Endodermal cell (in vitro differentiated cells): ENCODE data around the gene MSH3. TPM values are rescaled to one million over a fixed set of nuclear protein-coding genes. Genes with fewer than 3 reads are reported as not detected.

ENCODE experiments used
- DNase-seq: peaks from one replicate; pipeline ENCODE4 v3.0.0-alpha.2; 2017
- H3K27ac ChIP-seq: 2 replicates; pipeline ENCODE4 v1.5.1; 2013; ENCODE audit warnings: mild to moderate bottlenecking, low read depth, low read length, moderate library complexity
- H3K27me3 ChIP-seq: 2 replicates; pipeline ENCODE4 v1.6.1; 2013; ENCODE audit warnings: mild to moderate bottlenecking, low read length, moderate library complexity; ENCODE audit not compliant: insufficient read depth, control insufficient read depth, poor library complexity, severe bottlenecking
- H3K36me3 ChIP-seq: 2 replicates; pipeline ENCODE4 v1.7.0; 2013; ENCODE audit warnings: mild to moderate bottlenecking, low read length, moderate library complexity; ENCODE audit not compliant: control insufficient read depth, insufficient read depth
- H3K4me1 ChIP-seq: one replicate; pipeline ENCODE4 v1.7.0; 2013; ENCODE audit warnings: low read length; ENCODE audit not compliant: control insufficient read depth, insufficient read depth
- H3K4me3 ChIP-seq: 2 replicates; pipeline ENCODE4 v1.5.1; 2013; ENCODE audit warnings: mild to moderate bottlenecking, low read length, moderate library complexity
- H3K9ac ChIP-seq: 2 replicates; pipeline ENCODE4 v1.6.1; 2013; ENCODE audit warnings: mild to moderate bottlenecking, low read length, moderate library complexity; ENCODE audit not compliant: poor library complexity, severe bottlenecking; ENCODE audit errors: extremely low read depth
- H3K9me3 ChIP-seq: 2 replicates; pipeline ENCODE4 v1.6.1; 2013; ENCODE audit warnings: mild to moderate bottlenecking, low read length, moderate library complexity; ENCODE audit not compliant: control insufficient read depth
- H3K27ac Mint-ChIP-seq: 2 replicates; pipeline ENCODE4 v1.8.0; 2020; ENCODE audit warnings: mixed read lengths
- H3K27me3 Mint-ChIP-seq: 2 replicates; pipeline ENCODE4 v1.8.0; 2021; ENCODE audit warnings: mild to moderate bottlenecking, mixed read lengths; ENCODE audit not compliant: insufficient read depth
- H3K36me3 Mint-ChIP-seq: 2 replicates; pipeline ENCODE4 v1.8.0; 2020; ENCODE audit warnings: low read depth, mixed read lengths
- H3K4me1 Mint-ChIP-seq: 2 replicates; pipeline ENCODE4 v1.8.0; 2020; ENCODE audit warnings: mixed read lengths
- H3K4me3 Mint-ChIP-seq: 2 replicates; pipeline ENCODE4 v1.8.0; 2020; ENCODE audit warnings: mild to moderate bottlenecking, moderate library complexity, mixed read lengths
- H3K9me3 Mint-ChIP-seq: 2 replicates; pipeline ENCODE4 v1.8.0; 2020; ENCODE audit warnings: mild to moderate bottlenecking, mixed read lengths
- WGBS, 2 experiments: methylation state at CpG; one replicate each; pipeline versions ENCODE4 v1.1.5 to v1.1.7; 2013; ENCODE audit warnings: missing lambda C conversion rate in 2 of 2, mixed read lengths in 1 of 2; ENCODE audit not compliant: insufficient coverage in 1 of 2, insufficient read length in 1 of 2; 5-methylcytosine and 5-hydroxymethylcytosine counted together
- total RNA-seq, 2 donors: library from RNA; stranded (reverse); fragmentation: NEBNext Ultra II Directional in 1 of 2; extraction: Animal tissue kit (Norgen Biotek cat#: 25700) in 1 of 2; gene quantifications; 2 replicates in 1 of 2; 3 replicates in 1 of 2; pipeline ENCODE4 v1.2.1, GENCODE V29; 2021
- TF ChIP-seq, protein P1 (sequence below): fragments of 200-600 bp; sonication (generic); conservative IDR thresholded peaks from 2 replicates; pipeline ENCODE4 v1.5.0; 2021; ENCODE audit warnings: antibody characterized with exemption, mild to moderate bottlenecking

MSH3 gene
- total RNA-seq, 2 donors from 2014 or later: 17.3 to 25.2 TPM

DNA sequence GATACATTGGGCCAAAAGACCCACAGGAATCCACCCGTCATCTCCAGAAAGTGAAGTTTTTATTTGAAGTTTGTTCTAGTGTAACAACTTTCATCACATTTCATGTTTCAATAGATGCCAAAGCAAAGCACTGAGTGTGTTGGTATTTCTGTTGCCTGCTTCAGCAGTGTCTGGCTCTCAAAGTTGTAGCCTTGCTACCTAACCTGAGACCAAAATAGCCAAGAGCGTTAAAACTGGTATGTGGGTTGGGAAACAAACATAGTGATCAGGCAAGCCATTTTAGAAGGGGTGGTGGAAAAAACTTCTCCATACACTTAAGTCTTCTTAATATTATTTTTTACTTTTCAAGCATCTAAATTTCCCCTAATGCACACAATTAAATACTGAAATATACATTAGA is 150.6 kb downstream of the MSH3 start:
- no peaks in the 10 kb centered on the region for H3K9me3 ChIP-seq
- WGBS, 2 experiments: 100% methylated on average over 2 of the region's 2 CpGs; no CpG with 5 or more reads in 1 of the 2 experiments
- no peak for DNase-seq
- Mint-ChIP-seq H3K4me3 (no peak overlapping the region), H3K36me3 (peaks cover 15% of the 10 kb centered on the region), H3K9me3 (no peaks in the 10 kb centered on the region), H3K27me3 (no peaks in the 10 kb centered on the region), H3K4me1 (no peaks in the 10 kb centered on the region), H3K27ac (no peak overlapping the region)
- TF ChIP-seq, protein P1, sequence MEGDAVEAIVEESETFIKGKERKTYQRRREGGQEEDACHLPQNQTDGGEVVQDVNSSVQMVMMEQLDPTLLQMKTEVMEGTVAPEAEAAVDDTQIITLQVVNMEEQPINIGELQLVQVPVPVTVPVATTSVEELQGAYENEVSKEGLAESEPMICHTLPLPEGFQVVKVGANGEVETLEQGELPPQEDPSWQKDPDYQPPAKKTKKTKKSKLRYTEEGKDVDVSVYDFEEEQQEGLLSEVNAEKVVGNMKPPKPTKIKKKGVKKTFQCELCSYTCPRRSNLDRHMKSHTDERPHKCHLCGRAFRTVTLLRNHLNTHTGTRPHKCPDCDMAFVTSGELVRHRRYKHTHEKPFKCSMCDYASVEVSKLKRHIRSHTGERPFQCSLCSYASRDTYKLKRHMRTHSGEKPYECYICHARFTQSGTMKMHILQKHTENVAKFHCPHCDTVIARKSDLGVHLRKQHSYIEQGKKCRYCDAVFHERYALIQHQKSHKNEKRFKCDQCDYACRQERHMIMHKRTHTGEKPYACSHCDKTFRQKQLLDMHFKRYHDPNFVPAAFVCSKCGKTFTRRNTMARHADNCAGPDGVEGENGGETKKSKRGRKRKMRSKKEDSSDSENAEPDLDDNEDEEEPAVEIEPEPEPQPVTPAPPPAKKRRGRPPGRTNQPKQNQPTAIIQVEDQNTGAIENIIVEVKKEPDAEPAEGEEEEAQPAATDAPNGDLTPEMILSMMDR: no peak
- no peak overlapping the region for H3K27ac ChIP-seq
- no peaks in the 10 kb centered on the region for H3K27me3 ChIP-seq
- no peak overlapping the region for H3K9ac ChIP-seq
- H3K4me1 ChIP-seq: no peaks in the 10 kb centered on the region
- peaks cover 7% of the 10 kb centered on the region for H3K36me3 ChIP-seq
- no peak overlapping the region for H3K4me3 ChIP-seq

DNA sequence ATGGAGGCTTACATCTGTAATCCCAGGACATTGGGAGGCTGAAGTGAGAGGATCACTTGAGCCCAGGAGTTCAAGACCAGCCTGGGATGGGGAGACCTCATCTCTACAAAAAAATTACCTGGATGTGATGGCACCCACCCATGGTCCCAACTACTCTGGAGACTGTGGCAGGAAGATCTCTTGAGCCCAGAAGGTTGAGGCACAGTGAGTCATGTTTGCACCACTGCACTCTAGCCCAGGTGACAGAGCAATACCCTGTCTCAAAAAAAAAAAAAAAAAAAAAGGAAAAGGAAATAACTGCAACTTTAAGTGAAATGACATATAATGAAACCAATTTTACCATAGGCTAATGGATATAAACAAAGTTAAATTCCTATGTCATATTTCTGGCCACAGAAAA is 152.5 kb downstream of the MSH3 start:
- DNase-seq: no peak
- no peak overlapping the region for H3K4me3 ChIP-seq
- no peaks in the 10 kb centered on the region for H3K9me3 ChIP-seq
- no peaks in the 10 kb centered on the region for H3K4me1 ChIP-seq
- no peak overlapping the region for H3K4me3 Mint-ChIP-seq
- peaks cover 4% of the 10 kb centered on the region for H3K36me3 ChIP-seq
- no peaks in the 10 kb centered on the region for H3K27me3 Mint-ChIP-seq
- H3K27me3 ChIP-seq: no peaks in the 10 kb centered on the region
- no peak overlapping the region for H3K27ac ChIP-seq
- no peak overlapping the region for H3K27ac Mint-ChIP-seq
- H3K9ac ChIP-seq: no peak overlapping the region
- TF ChIP-seq, protein P1: no peak
- peaks cover 11% of the 10 kb centered on the region for H3K36me3 Mint-ChIP-seq
- H3K9me3 Mint-ChIP-seq: no peaks in the 10 kb centered on the region
- H3K4me1 Mint-ChIP-seq: no peaks in the 10 kb centered on the region

DNA sequence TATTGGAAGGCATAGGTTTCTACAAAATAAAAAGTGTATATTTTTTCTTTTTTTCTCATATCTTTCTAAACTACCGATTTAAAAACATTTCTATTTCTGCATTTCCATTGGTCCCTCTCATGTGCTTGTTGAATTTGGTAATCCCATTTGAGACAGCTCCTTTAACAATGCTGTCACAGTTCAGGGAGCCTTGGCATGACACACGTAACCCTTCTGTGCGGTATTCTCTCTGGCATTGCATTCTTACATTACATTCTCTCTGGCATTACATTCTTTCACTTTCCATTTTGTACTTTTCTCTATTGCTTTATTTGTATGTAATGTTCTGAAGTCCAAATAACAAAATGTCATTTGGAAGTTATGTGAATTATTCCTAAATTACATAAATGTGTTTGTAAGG is 155.0 kb downstream of the MSH3 start:
- TF ChIP-seq, protein P1: no peak
- Histone ChIP-seq H3K4me1 (no peaks in the 10 kb centered on the region), H3K9me3 (no peaks in the 10 kb centered on the region), H3K27ac (no peak overlapping the region), H3K9ac (no peak overlapping the region), H3K36me3 (peaks cover 10% of the 10 kb centered on the region), H3K27me3 (no peaks in the 10 kb centered on the region), H3K4me3 (no peak overlapping the region)
- H3K27me3 Mint-ChIP-seq: no peaks in the 10 kb centered on the region
- no peak overlapping the region for H3K4me3 Mint-ChIP-seq
- H3K27ac Mint-ChIP-seq: no peak overlapping the region
- WGBS, 2 experiments: 89 to 100% methylated on average over 1 to 3 of the region's 3 CpGs
- no peak for DNase-seq
- H3K4me1 Mint-ChIP-seq: no peaks in the 10 kb centered on the region
- peaks cover 7% of the 10 kb centered on the region for H3K36me3 Mint-ChIP-seq
- no peaks in the 10 kb centered on the region for H3K9me3 Mint-ChIP-seq
